ENCODE results near the gene CFHR1.

DNA sequence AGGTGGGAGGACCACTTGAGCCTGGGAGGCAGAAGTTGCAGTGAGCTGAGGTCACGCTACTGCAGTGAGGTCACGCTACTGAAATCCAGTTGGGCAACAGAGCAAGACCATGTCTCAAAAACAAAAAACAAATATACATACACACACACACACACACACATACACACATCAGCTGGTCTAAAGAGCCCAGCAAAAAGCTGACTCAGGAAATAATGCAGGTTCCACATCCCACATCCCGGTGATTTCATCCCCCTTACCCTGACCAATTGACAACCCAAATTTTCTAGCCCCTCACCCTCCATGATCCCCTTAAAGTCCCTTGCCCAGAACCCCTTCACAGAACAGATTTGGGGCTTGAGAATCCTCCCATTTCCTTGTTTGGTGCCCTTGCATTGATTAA lies 56.4 kb downstream of the CFHR1 start:
- TF ChIP-seq, protein P1, sequence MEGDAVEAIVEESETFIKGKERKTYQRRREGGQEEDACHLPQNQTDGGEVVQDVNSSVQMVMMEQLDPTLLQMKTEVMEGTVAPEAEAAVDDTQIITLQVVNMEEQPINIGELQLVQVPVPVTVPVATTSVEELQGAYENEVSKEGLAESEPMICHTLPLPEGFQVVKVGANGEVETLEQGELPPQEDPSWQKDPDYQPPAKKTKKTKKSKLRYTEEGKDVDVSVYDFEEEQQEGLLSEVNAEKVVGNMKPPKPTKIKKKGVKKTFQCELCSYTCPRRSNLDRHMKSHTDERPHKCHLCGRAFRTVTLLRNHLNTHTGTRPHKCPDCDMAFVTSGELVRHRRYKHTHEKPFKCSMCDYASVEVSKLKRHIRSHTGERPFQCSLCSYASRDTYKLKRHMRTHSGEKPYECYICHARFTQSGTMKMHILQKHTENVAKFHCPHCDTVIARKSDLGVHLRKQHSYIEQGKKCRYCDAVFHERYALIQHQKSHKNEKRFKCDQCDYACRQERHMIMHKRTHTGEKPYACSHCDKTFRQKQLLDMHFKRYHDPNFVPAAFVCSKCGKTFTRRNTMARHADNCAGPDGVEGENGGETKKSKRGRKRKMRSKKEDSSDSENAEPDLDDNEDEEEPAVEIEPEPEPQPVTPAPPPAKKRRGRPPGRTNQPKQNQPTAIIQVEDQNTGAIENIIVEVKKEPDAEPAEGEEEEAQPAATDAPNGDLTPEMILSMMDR (conservative IDR thresholded peaks at IDR 0.05; ENCODE audit: low read depth, low read length): no peak
- TF ChIP-seq EZH2phosphoT487 (IDR thresholded peaks at IDR 0.05; ENCODE audit: borderline replicate concordance, low read length): no peak
- TF ChIP-seq EZH2 (IDR thresholded peaks at IDR 0.05; ENCODE audit: low read length, unreplicated experiment): no peak

All from PC-3 (cell line).